Measurements from ENCODE around the gene KAZN. TPM values are rescaled to one million over a fixed set of nuclear protein-coding genes. Genes with fewer than 3 reads are reported as not detected.

KAZN gene
- total RNA-seq, 1 donor from 2014 or later: 21.2 TPM

- Histone ChIP-seq H3K4me3 (no peak overlapping the region), H3K9me3 (no peaks in the 10 kb centered on the region), H3K36me3 (no peaks in the 10 kb centered on the region), H3K27me3 (ENCODE audit: low read depth) (no peaks in the 10 kb centered on the region), H3K27ac (no peak overlapping the region), H3K4me1 (no peaks in the 10 kb centered on the region)
- no peak for DNase-seq
- no peak for TF ChIP-seq CTCF (IDR thresholded peaks at IDR 0.05)
- intact Hi-C loops (cut with DNase I): no loop called here
- no peak for ATAC-seq
Measured at GRCh38 chr1:14795589-14795988, 197.1 kb downstream of the KAZN start.

GRCh38 chr1:14800014-14800413, 201.5 kb downstream of the KAZN start:
- H3K4me3 ChIP-seq: no peak overlapping the region
- intact Hi-C loops (cut with DNase I): no loop called here
- no peak for DNase-seq
- H3K27me3 ChIP-seq (ENCODE audit: low read depth): no peaks in the 10 kb centered on the region
- H3K36me3 ChIP-seq: no peaks in the 10 kb centered on the region
- H3K4me1 ChIP-seq: no peaks in the 10 kb centered on the region
- H3K9me3 ChIP-seq: no peaks in the 10 kb centered on the region
- ATAC-seq: no peak
- no peak overlapping the region for H3K27ac ChIP-seq
- TF ChIP-seq CTCF (IDR thresholded peaks at IDR 0.05): no peak

GRCh38 chr1:14800500-14801076, 202.1 kb downstream of the KAZN start:
- intact Hi-C loops (cut with DNase I): no loop called here
- H3K27ac ChIP-seq: no peak overlapping the region

GRCh38 chr1:14803002-14803789, 204.7 kb downstream of the KAZN start:
- DNase-seq: peak; percentile 31
- Histone ChIP-seq H3K4me1 (no peaks in the 10 kb centered on the region), H3K9me3 (peaks cover 20% of the 10 kb centered on the region), H3K27ac (no peak overlapping the region), H3K4me3 (no peak overlapping the region), H3K27me3 (ENCODE audit: low read depth) (no peaks in the 10 kb centered on the region), H3K36me3 (no peaks in the 10 kb centered on the region)
- intact Hi-C loops (cut with DNase I): no loop called here
- TF ChIP-seq CTCF (IDR thresholded peaks at IDR 0.05): no peak
- ATAC-seq: no peak

More at GRCh38 chr1:14800500-14801076, 202.1 kb downstream of the KAZN start:
- no peaks in the 10 kb centered on the region for H3K27me3 ChIP-seq (ENCODE audit: low read depth)
- no peak overlapping the region for H3K4me3 ChIP-seq
- no peaks in the 10 kb centered on the region for H3K36me3 ChIP-seq
- ATAC-seq (no peak), DNase-seq (no peak)
- TF ChIP-seq CTCF (IDR thresholded peaks at IDR 0.05): no peak
- no peaks in the 10 kb centered on the region for H3K9me3 ChIP-seq
- H3K4me1 ChIP-seq: no peaks in the 10 kb centered on the region

- no peak for ATAC-seq
- TF ChIP-seq CTCF (IDR thresholded peaks at IDR 0.05): no peak
Measured at GRCh38 chr1:14804626-14805025, 206.1 kb downstream of the KAZN start.

More at GRCh38 chr1:14804626-14805025, 206.1 kb downstream of the KAZN start:
- no peaks in the 10 kb centered on the region for H3K4me1 ChIP-seq
- intact Hi-C loops (cut with DNase I): no loop called here
- H3K27ac ChIP-seq: no peak overlapping the region
- peaks cover 20% of the 10 kb centered on the region for H3K9me3 ChIP-seq
- H3K4me3 ChIP-seq: no peak overlapping the region
- DNase-seq: peak; percentile 20
- H3K36me3 ChIP-seq: no peaks in the 10 kb centered on the region
- no peaks in the 10 kb centered on the region for H3K27me3 ChIP-seq (ENCODE audit: low read depth)
